Esophagus squamous epithelium (tissue), 4 donors: ENCODE data around the gene TMEM14B.

ENCODE experiments used
- CTCF ChIP-seq, 6 experiments: fragments of 450-650 bp in 4 of 6; fragments of 200-600 bp in 2 of 6; sonication (generic) in 2 of 6; IDR thresholded peaks; one replicate each; pipeline ENCODE4 v1.5.1; 2016 to 2019; ENCODE audit warnings: antibody characterized with exemption in 6 of 6, mild to moderate bottlenecking in 4 of 6, moderate library complexity in 4 of 6
- POLR2A ChIP-seq, 4 donors: fragments of 450-650 bp; IDR thresholded peaks; one replicate each; pipeline ENCODE4 v1.6.1; 2017; ENCODE audit warnings: antibody characterized with exemption in 4 of 4, mild to moderate bottlenecking in 4 of 4, moderate library complexity in 3 of 4

GRCh38 chr6:10769419-10769818 lies 21.8 kb downstream of the TMEM14B start:
- TF ChIP-seq CTCF (IDR thresholded peaks at IDR 0.05) (no peak), POLR2A (IDR thresholded peaks at IDR 0.05) (no peak)
